ENCODE results near the gene CAPZA2.
"Not testable (repeated sequence)": the region's sequence is repeated elsewhere in the genome, so short reads cannot be mapped to it uniquely, and the experiment has no call there.

Gene CAPZA2

GRCh38 chr7:116920359-116920758 lies 58.0 kb downstream of the CAPZA2 start:
- DNase-seq (ENCODE audit: low read depth in 2 of 2) = no peak

GRCh38 chr7:116922545-116922944 lies 60.2 kb downstream of the CAPZA2 start:
- no peak for DNase-seq (ENCODE audit: low read depth in 2 of 2)

GRCh38 chr7:116924741-116925140 lies 62.4 kb downstream of the CAPZA2 start:
- no peak for DNase-seq (ENCODE audit: low read depth in 2 of 2)

GRCh38 chr7:116929021-116929420 lies 66.6 kb downstream of the CAPZA2 start:
- no peak for DNase-seq (ENCODE audit: low read depth in 2 of 2)

- DNase-seq (ENCODE audit: low read depth in 2 of 2) = peak; percentile 71
These were observed 67.8 kb downstream of the CAPZA2 start for GRCh38 chr7:116929914-116930913.

- DNase-seq (ENCODE audit: low read depth in 2 of 2) = no peak
These were observed 70.2 kb downstream of the CAPZA2 start for GRCh38 chr7:116932566-116932965.

GRCh38 chr7:116933465-116933864 lies 71.1 kb downstream of the CAPZA2 start:
- no peak for DNase-seq (ENCODE audit: low read depth in 2 of 2)

- DNase-seq (ENCODE audit: low read depth in 2 of 2) = no peak
These were observed 72.2 kb downstream of the CAPZA2 start for GRCh38 chr7:116934580-116934979.

GRCh38 chr7:116936844-116937243 lies 74.5 kb downstream of the CAPZA2 start:
- not testable (repeated sequence) for DNase-seq (ENCODE audit: low read depth in 2 of 2)

GRCh38 chr7:116938678-116939077 lies 76.3 kb downstream of the CAPZA2 start:
- no peak for DNase-seq (ENCODE audit: low read depth in 2 of 2)

- no peak for DNase-seq (ENCODE audit: low read depth in 2 of 2)
These were observed 78.4 kb downstream of the CAPZA2 start for GRCh38 chr7:116940689-116941370.

GRCh38 chr7:116942504-116942903 lies 80.1 kb downstream of the CAPZA2 start:
- no peak for DNase-seq (ENCODE audit: low read depth in 2 of 2)

- no peak for DNase-seq (ENCODE audit: low read depth in 2 of 2)
These were observed 86.5 kb downstream of the CAPZA2 start for GRCh38 chr7:116948934-116949333.

GRCh38 chr7:116949941-116950801 lies 87.8 kb downstream of the CAPZA2 start:
- DNase-seq (ENCODE audit: low read depth in 2 of 2) = no peak

GRCh38 chr7:116950889-116951351 lies 88.5 kb downstream of the CAPZA2 start:
- DNase-seq (ENCODE audit: low read depth in 2 of 2) = no peak

GRCh38 chr7:116951366-116952292 lies 89.2 kb downstream of the CAPZA2 start:
- DNase-seq (ENCODE audit: low read depth in 2 of 2) = no peak

- DNase-seq (ENCODE audit: low read depth in 2 of 2) = no peak
These were observed 90.4 kb downstream of the CAPZA2 start for GRCh38 chr7:116952635-116953371.

GRCh38 chr7:116953372-116953905 lies 91.1 kb downstream of the CAPZA2 start, which contains the start of gene ST7:
TSS of gene ST7 (plus strand) at chr7:116953501. CDS start at chr7:116953541, 40 bp downstream.
- DNase-seq (ENCODE audit: low read depth in 2 of 2) = peak; percentile 59 to 60

Measured in stimulated activated CD4-positive, alpha-beta T cell treated with anti-CD3 and anti-CD28 coated beads, Interleukin-1b, Interleukin-23, amount 100 ng/mL, for 4 hours (primary cell).